HepG2 (cell line): ENCODE measurements around the gene BLVRB. TPM values are rescaled to one million over a fixed set of nuclear protein-coding genes. Genes with fewer than 3 reads are reported as not detected.
A peak's percentile ranks its signal among the peaks of the same experiment; 100 is the strongest.

Experiments used
- CBFB ChIP-seq: sonication (generic); formaldehyde crosslinking; IDR thresholded peaks from 2 replicates; pipeline ENCODE4 v1.4.0; 2020; ENCODE audit warnings: missing genetic modification reagents
- E2F5 ChIP-seq: sonication (generic); formaldehyde crosslinking; conservative IDR thresholded peaks from 2 replicates; pipeline ENCODE4 v1.4.0; 2020; ENCODE audit warnings: missing genetic modification reagents
- FOXP4 ChIP-seq: sonication (generic); formaldehyde crosslinking; IDR thresholded peaks from 2 replicates; pipeline ENCODE4 v1.4.0; 2020; ENCODE audit warnings: missing genetic modification reagents
- HES4 ChIP-seq: sonication (generic); formaldehyde crosslinking; IDR thresholded peaks from 2 replicates; pipeline ENCODE4 v1.9.0; 2021; ENCODE audit warnings: mild to moderate bottlenecking, missing genetic modification reagents, borderline replicate concordance
- HNRNPH1 ChIP-seq: fragments of 200-400 bp; formaldehyde crosslinking; optimal IDR thresholded peaks from 2 replicates; pipeline ENCODE3; 2017; ENCODE audit warnings: mild to moderate bottlenecking, low read depth, low read length
- LCORL ChIP-seq, 2 experiments: fragments of 450-650 bp in 1 of 2; sonication (generic) in 1 of 2; formaldehyde crosslinking in 1 of 2; IDR thresholded peaks; 2 replicates each; pipeline versions ENCODE4 v1.5.0 to v1.6.1; 2017 to 2020; ENCODE audit warnings: antibody characterized with exemption in 1 of 2, missing genetic modification reagents in 1 of 2
- MXI1 ChIP-seq: IDR thresholded peaks from 3 replicates; pipeline ENCODE4 v1.6.1; 2012; ENCODE audit warnings: low read depth, low read length, inconsistent platforms, borderline replicate concordance
- NFAT5 ChIP-seq: sonication (generic); formaldehyde crosslinking; IDR thresholded peaks from 2 replicates; pipeline ENCODE4 v1.4.0; 2020; ENCODE audit warnings: missing genetic modification reagents
- PHF5A ChIP-seq: IDR thresholded peaks from one replicate; pipeline ENCODE4 v1.6.1; 2018; ENCODE audit warnings: low read depth, missing genetic modification reagents; ENCODE audit not compliant: unreplicated experiment
- POLR2AphosphoS2 ChIP-seq: IDR thresholded peaks from 2 replicates; pipeline ENCODE4 v1.6.1; 2011; ENCODE audit warnings: low read depth, low read length, improper control_type of control experiment
- TARDBP ChIP-seq: sonication (generic); formaldehyde crosslinking; IDR thresholded peaks from 2 replicates; pipeline ENCODE4 v1.8.0; 2022; ENCODE audit warnings: mild to moderate bottlenecking, missing genetic modification reagents
- TFDP2 ChIP-seq: sonication (generic); formaldehyde crosslinking; IDR thresholded peaks from 2 replicates; pipeline ENCODE4 v1.4.0; 2020; ENCODE audit warnings: missing genetic modification reagents
- YY1 ChIP-seq: IDR thresholded peaks from 2 replicates; pipeline ENCODE4 v1.6.1; 2011; ENCODE audit warnings: low read length, low read depth, moderate library complexity, mild to moderate bottlenecking; ENCODE audit not compliant: insufficient read depth, insufficient replicate concordance
- ZBTB20 ChIP-seq: sonication (generic); formaldehyde crosslinking; IDR thresholded peaks from 2 replicates; pipeline ENCODE4 v1.8.1; 2023; ENCODE audit warnings: missing genetic modification reagents, low read depth, mild to moderate bottlenecking, borderline replicate concordance
- ZBTB42 ChIP-seq: sonication (generic); formaldehyde crosslinking; IDR thresholded peaks from 2 replicates; pipeline ENCODE4 v1.5.0; 2020; ENCODE audit warnings: mild to moderate bottlenecking, missing genetic modification reagents
- ZNF414 ChIP-seq: sonication (generic); formaldehyde crosslinking; IDR thresholded peaks from 2 replicates; pipeline ENCODE4 v1.5.0; 2020; ENCODE audit warnings: missing genetic modification reagents
- ZNF510 ChIP-seq: sonication (generic); formaldehyde crosslinking; IDR thresholded peaks from 2 replicates; pipeline ENCODE4 v1.4.0; 2020; ENCODE audit warnings: low read depth, mild to moderate bottlenecking, missing genetic modification reagents
- ZNF597 ChIP-seq: sonication (generic); formaldehyde crosslinking; IDR thresholded peaks from 2 replicates; pipeline ENCODE4 v1.5.0; 2020; ENCODE audit warnings: missing genetic modification reagents
- polyA plus RNA-seq, 8 experiments: library from polyadenylated mRNA; depleted of rRNA in 3 of 8; stranded (reverse) in 7 of 8; unstranded in 1 of 8; fragments of >200 nt; fragmentation: Illumina TruSeq in 4 of 8; extraction: Trizol in 4 of 8; gene quantifications; 2 replicates each; pipeline versions ENCODE4 v1.2.1 to v1.2.3, GENCODE V29; 2011 to 2016; ENCODE audit warnings: low read depth in 4 of 8, missing spikeins in 1 of 8, mixed read lengths in 1 of 8; ENCODE audit not compliant: insufficient read depth in 1 of 8
- total RNA-seq, 5 experiments: library from RNA; depleted of rRNA; stranded (reverse); fragments of >200 nt; fragmentation: Illumina TruSeq; extraction: Trizol; gene quantifications; 2 replicates each; pipeline ENCODE4 v1.2.3, GENCODE V29; 2016; ENCODE audit warnings: low read depth in 1 of 5

The BLVRB gene
- total and polyA plus RNA-seq, 2 of the 13 experiments (the other 11 are each of a cell fraction or from before 2014, with no cell fraction given), result 25.9 to 51.4 TPM

- TF ChIP-seq POLR2AphosphoS2, result no peak
- no peak for TF ChIP-seq YY1
- no peak for TF ChIP-seq PHF5A (CRISPR knock-in tag)
- TF ChIP-seq FOXP4 (CRISPR knock-in tag), result peak; percentile 42; the same call in 1 of the 2 replicates
- no peak for TF ChIP-seq CBFB (CRISPR knock-in tag)
- TF ChIP-seq E2F5 (CRISPR knock-in tag), result no peak
- peak; percentile 41; the same call in 1 of the 2 replicates for TF ChIP-seq TARDBP (CRISPR knock-in tag)
- no peak for TF ChIP-seq ZBTB42 (CRISPR knock-in tag)
- no peak for TF ChIP-seq NFAT5 (CRISPR knock-in tag)
- TF ChIP-seq TFDP2 (CRISPR knock-in tag), result peak; percentile 36; the same call in 1 of the 2 replicates
- TF ChIP-seq HES4 (CRISPR knock-in tag), result no peak
- TF ChIP-seq HNRNPH1, result no peak
- TF ChIP-seq ZNF597 (CRISPR knock-in tag), result no peak
- no peak for TF ChIP-seq ZBTB20 (CRISPR knock-in tag)
- TF ChIP-seq ZNF510 (CRISPR knock-in tag), result no peak
- no peak for TF ChIP-seq LCORL (IDR thresholded peaks at IDR 0.05)
- peak; percentile 71; the same call in 1 of the 2 replicates for TF ChIP-seq LCORL (CRISPR knock-in tag; IDR thresholded peaks at IDR 0.05)
- no peak for TF ChIP-seq ZNF414
- TF ChIP-seq MXI1, result peak; percentile 66; the same call in 1 of the 3 replicates
These were observed 3.8 kb downstream of the BLVRB start (continued) for GRCh38 chr19:40461669-40462221.
